Trophoblast cell (in vitro differentiated cells and primary cell): ENCODE results near the gene MLXIP.
A peak's percentile ranks its signal among the peaks of the same experiment; 100 is the strongest.

Source experiments
- DNase-seq, 2 donors: peaks; one replicate each; pipeline ENCODE4 v3.0.0-alpha.2; 2016
- H2AFZ ChIP-seq: 2 replicates; pipeline ENCODE4 v1.6.1; 2013; ENCODE audit warnings: low read length, moderate library complexity, mild to moderate bottlenecking; ENCODE audit not compliant: insufficient read depth, poor library complexity
- H2AK5ac ChIP-seq: 2 replicates; pipeline ENCODE4 v1.6.1; 2013; ENCODE audit warnings: mild to moderate bottlenecking, low read length
- H2BK120ac ChIP-seq: 2 replicates; pipeline ENCODE4 v1.6.1; 2013; ENCODE audit warnings: low read length, mild to moderate bottlenecking, moderate library complexity; ENCODE audit not compliant: insufficient read depth, poor library complexity
- H2BK12ac ChIP-seq: 2 replicates; pipeline ENCODE4 v1.6.1; 2013; ENCODE audit warnings: mild to moderate bottlenecking, low read length, moderate library complexity
- H2BK5ac ChIP-seq: 2 replicates; pipeline ENCODE4 v1.6.1; 2013; ENCODE audit warnings: low read length, low read depth, moderate library complexity, mild to moderate bottlenecking; ENCODE audit not compliant: poor library complexity
- H3K14ac ChIP-seq: 2 replicates; pipeline ENCODE4 v1.6.1; 2013; ENCODE audit warnings: mild to moderate bottlenecking, low read length
- H3K18ac ChIP-seq: 2 replicates; pipeline ENCODE4 v1.6.1; 2013; ENCODE audit warnings: mild to moderate bottlenecking, low read length
- H3K23ac ChIP-seq: 2 replicates; pipeline ENCODE4 v1.6.1; 2013; ENCODE audit warnings: low read length
- H3K27ac ChIP-seq: 2 replicates; pipeline ENCODE4 v1.5.1; 2013; ENCODE audit warnings: low read depth, mild to moderate bottlenecking, inconsistent platforms, low read length, moderate library complexity
- H3K27me3 ChIP-seq: 2 replicates; pipeline ENCODE4 v1.6.1; 2013; ENCODE audit warnings: inconsistent platforms, mild to moderate bottlenecking, low read length, moderate library complexity; ENCODE audit not compliant: insufficient read depth
- H3K36me3 ChIP-seq, 2 experiments: 1 replicate in 1 of 2; 2 replicates in 1 of 2; pipeline ENCODE4 v1.6.1; 2013; ENCODE audit warnings: low read length in 2 of 2, mild to moderate bottlenecking in 2 of 2, moderate library complexity in 1 of 2; ENCODE audit not compliant: insufficient read depth in 2 of 2, control insufficient read depth in 1 of 2
- H3K4ac ChIP-seq: 2 replicates; pipeline ENCODE4 v1.6.1; 2013; ENCODE audit warnings: low read depth, mild to moderate bottlenecking, low read length, moderate library complexity
- H3K4me1 ChIP-seq, 2 experiments: 1 replicate in 1 of 2; 2 replicates in 1 of 2; pipeline ENCODE4 v1.6.1; 2013; ENCODE audit warnings: low read length in 2 of 2, mild to moderate bottlenecking in 2 of 2, moderate library complexity in 1 of 2; ENCODE audit not compliant: insufficient read depth in 2 of 2, control insufficient read depth in 1 of 2
- H3K4me2 ChIP-seq: 2 replicates; pipeline ENCODE4 v1.6.1; 2013; ENCODE audit warnings: inconsistent platforms, mild to moderate bottlenecking, low read length, moderate library complexity
- H3K4me3 ChIP-seq: 2 replicates; pipeline ENCODE4 v1.5.1; 2013; ENCODE audit warnings: mild to moderate bottlenecking, low read depth, low read length, inconsistent platforms
- H3K79me1 ChIP-seq: one replicate; pipeline ENCODE4 v1.6.1; 2013; ENCODE audit warnings: low read length
- H3K79me2 ChIP-seq: 2 replicates; pipeline ENCODE4 v1.6.1; 2013; ENCODE audit warnings: low read length, mild to moderate bottlenecking; ENCODE audit not compliant: control insufficient read depth, insufficient read depth, poor library complexity
- H3K9ac ChIP-seq: 2 replicates; pipeline ENCODE4 v1.6.1; 2013; ENCODE audit warnings: mild to moderate bottlenecking, low read length
- H3K9me3 ChIP-seq: 2 replicates; pipeline ENCODE4 v1.6.1; 2013; ENCODE audit warnings: low read depth, mild to moderate bottlenecking, control low read depth, inconsistent platforms, low read length; ENCODE audit not compliant: insufficient read depth
- H4K12ac ChIP-seq: 2 replicates; pipeline ENCODE4 v1.6.1; 2013; ENCODE audit warnings: low read depth, mild to moderate bottlenecking, low read length, moderate library complexity
- H4K8ac ChIP-seq: 2 replicates; pipeline ENCODE4 v1.6.1; 2013; ENCODE audit warnings: low read depth, mild to moderate bottlenecking, low read length, moderate library complexity
- H4K91ac ChIP-seq: one replicate; pipeline ENCODE4 v1.6.1; 2013; ENCODE audit warnings: low read depth, mild to moderate bottlenecking, low read length, moderate library complexity
- WGBS: extraction: QIAGEN DNeasy Blood & Tissue Kit; methylation state at CpG from one replicate; pipeline ENCODE4 v1.1.7; 2013; ENCODE audit warnings: missing lambda C conversion rate; ENCODE audit not compliant: insufficient read length, insufficient coverage; ENCODE audit errors: extremely low coverage; 5-methylcytosine and 5-hydroxymethylcytosine counted together

MLXIP gene

DNA sequence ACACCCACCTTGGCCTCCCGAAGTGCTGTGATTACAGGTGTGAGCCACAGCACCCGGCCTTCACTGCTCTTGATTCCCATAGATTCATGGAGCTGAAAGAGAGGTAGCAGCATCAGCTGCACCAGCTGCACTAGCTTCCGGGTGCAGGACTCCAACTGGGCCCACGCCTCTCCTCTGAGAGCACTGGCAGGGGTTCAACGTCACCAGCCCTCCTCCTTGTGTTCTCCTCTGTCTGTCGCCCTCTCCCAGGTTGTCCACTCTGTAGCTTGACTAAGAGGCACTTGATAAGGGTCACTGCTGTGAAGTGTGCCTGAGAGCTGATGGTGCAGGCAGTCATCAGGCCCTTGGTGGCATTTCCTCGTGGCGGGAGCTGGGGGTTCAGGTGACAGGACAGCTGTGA, 28.3 kb downstream of the MLXIP start:
- no peak overlapping the region for H2BK5ac ChIP-seq
- no peak overlapping the region for H4K12ac ChIP-seq
- H2AK5ac ChIP-seq = no peak overlapping the region
- no peaks in the 10 kb centered on the region for H3K36me3 ChIP-seq
- no peak overlapping the region for H3K27ac ChIP-seq
- H4K8ac ChIP-seq = no peak overlapping the region
- no peak overlapping the region for H2AFZ ChIP-seq
- no peak overlapping the region for H3K4me2 ChIP-seq
- no peaks in the 10 kb centered on the region for H3K9me3 ChIP-seq
- H3K18ac ChIP-seq = no peak overlapping the region
- no peaks in the 10 kb centered on the region for H3K79me2 ChIP-seq
- no peak overlapping the region for H3K4ac ChIP-seq
- H3K9ac ChIP-seq = no peak overlapping the region
- no peak overlapping the region for H2BK120ac ChIP-seq
- no peaks in the 10 kb centered on the region for H3K27me3 ChIP-seq
- H2BK12ac ChIP-seq = no peak overlapping the region
- no peaks in the 10 kb centered on the region for H3K4me1 ChIP-seq
- H4K91ac ChIP-seq = no peak overlapping the region
- DNase-seq = no peak
- H3K79me1 ChIP-seq = no peaks in the 10 kb centered on the region
- H3K14ac ChIP-seq = no peak overlapping the region
- H3K4me3 ChIP-seq = peak overlapping the region; percentile 10
- no CpG with 5 or more reads among the region's 8 CpGs for WGBS
- H3K23ac ChIP-seq = no peak overlapping the region

DNA sequence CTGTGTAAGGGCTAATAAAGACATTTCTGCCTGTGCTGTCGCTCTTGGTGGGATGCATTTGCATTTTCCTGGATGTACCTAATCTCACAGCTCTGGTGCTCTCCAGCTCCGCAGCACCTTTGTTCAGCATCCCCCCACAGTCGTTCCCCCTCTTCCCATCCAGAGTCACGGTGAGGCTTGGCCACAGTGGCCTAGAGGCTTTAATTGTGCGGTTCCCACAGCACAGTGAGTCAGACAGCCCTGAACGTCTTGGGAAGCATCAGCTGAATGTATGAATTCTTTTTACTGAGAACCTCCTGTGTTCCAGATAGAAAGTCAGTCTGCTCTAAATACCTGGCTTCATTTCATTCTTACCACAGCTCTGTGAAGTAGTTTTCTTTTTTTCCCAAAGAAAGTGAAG, 28.7 kb downstream of the MLXIP start:
- H4K12ac ChIP-seq = no peak overlapping the region
- no peak overlapping the region for H3K9ac ChIP-seq
- no peaks in the 10 kb centered on the region for H3K27me3 ChIP-seq
- WGBS = no CpG with 5 or more reads among the region's 6 CpGs
- no peaks in the 10 kb centered on the region for H3K9me3 ChIP-seq
- no peak overlapping the region for H3K27ac ChIP-seq
- no peaks in the 10 kb centered on the region for H3K79me1 ChIP-seq
- H3K4me3 ChIP-seq = peak overlapping the region; percentile 10
- H3K4me1 ChIP-seq = no peaks in the 10 kb centered on the region
- DNase-seq = no peak
- H3K14ac ChIP-seq = no peak overlapping the region
- no peak overlapping the region for H3K23ac ChIP-seq
- H4K8ac ChIP-seq = no peak overlapping the region
- no peak overlapping the region for H2AK5ac ChIP-seq
- no peak overlapping the region for H2BK12ac ChIP-seq
- H3K36me3 ChIP-seq = no peaks in the 10 kb centered on the region
- H4K91ac ChIP-seq = no peak overlapping the region
- H2AFZ ChIP-seq = no peak overlapping the region
- H3K18ac ChIP-seq = no peak overlapping the region
- no peak overlapping the region for H3K4ac ChIP-seq
- H2BK120ac ChIP-seq = no peak overlapping the region
- no peak overlapping the region for H3K4me2 ChIP-seq
- no peak overlapping the region for H2BK5ac ChIP-seq
- no peaks in the 10 kb centered on the region for H3K79me2 ChIP-seq

DNA sequence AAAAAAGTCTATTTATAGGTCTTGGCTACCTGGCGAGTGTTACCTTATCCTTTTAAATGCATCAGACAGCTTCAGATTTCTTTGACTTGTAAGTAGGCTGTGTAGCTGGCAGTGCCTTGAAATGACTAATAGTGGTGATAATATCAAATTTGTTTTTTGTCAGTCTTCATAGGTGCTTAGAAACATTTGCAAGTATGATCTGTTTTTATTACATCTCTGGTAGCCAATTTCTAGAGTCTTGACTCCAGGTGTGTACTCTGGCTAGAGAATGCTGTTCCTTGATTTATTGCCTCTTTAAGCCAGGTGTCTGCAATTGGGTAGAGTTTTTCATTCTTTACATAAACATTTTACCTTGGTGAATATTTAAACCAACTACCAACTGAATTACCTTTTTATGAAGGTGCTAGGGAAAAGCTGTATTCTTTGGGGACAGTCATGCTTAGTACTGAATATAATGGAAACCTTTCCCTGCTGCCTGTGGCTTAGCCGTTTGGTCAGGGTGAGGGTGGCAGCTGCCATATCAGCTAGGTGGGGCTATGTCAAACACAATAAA, 32.6 kb downstream of the MLXIP start:
- Histone ChIP-seq H3K9me3 (no peaks in the 10 kb centered on the region), H3K4me3 (no peak overlapping the region)

DNA sequence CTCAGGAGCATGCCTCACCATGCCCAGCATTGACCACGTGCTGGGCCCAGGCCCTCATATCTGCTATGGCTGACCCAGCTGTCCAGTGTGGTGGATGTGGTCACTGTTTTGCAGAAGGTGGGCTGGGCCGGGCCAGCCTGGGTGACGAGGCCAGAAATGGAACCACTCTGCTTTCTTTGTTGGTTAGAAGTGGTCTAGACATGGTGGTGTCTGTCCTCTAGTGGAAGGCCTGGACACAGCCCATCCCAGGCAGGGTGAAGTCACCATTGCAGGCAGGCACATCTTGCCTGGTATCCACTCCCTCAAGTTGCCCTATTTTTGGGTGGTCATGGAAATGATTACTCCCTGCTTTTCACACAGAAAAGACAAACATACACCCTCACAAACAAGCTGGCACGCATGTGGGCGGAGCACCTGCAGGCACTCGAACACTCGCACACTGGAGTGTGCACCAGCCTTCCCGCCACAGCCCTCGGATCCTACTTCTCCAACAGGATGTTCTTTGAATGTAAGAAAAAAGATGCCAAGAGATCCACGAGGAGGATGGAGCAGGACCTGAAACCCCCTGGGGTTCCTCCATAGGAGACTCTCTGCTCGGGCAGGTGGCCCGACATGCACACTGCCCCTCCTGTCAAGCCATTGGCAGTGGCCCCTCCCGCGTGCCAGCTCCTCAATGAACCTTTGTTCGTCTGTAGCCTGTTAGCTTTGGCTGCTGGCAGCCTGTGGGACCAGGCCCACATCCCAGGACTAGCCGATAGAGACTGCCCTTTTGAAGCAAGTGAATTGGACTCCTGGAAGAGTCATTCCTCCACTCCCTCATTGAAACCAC, 38.4 kb downstream of the MLXIP start:
- Histone ChIP-seq H3K4me1 (peaks cover 5 to 10% of the 10 kb centered on the region in 2 experiments), H2AFZ (no peak overlapping the region), H2BK120ac (no peak overlapping the region), H2BK5ac (no peak overlapping the region), H4K8ac (no peak overlapping the region), H3K14ac (no peak overlapping the region), H4K91ac (no peak overlapping the region), H3K4me2 (no peak overlapping the region), H4K12ac (no peak overlapping the region), H3K4ac (no peak overlapping the region), H3K23ac (no peak overlapping the region), H3K27ac (no peak overlapping the region), H3K4me3 (no peak overlapping the region), H3K36me3 (peaks cover 0 to 2% of the 10 kb centered on the region in 2 experiments), H2BK12ac (no peak overlapping the region), H3K79me2 (no peaks in the 10 kb centered on the region), H3K79me1 (peaks cover 2% of the 10 kb centered on the region), H3K9ac (no peak overlapping the region), H3K27me3 (no peaks in the 10 kb centered on the region), H2AK5ac (no peak overlapping the region), H3K18ac (no peak overlapping the region), H3K9me3 (no peaks in the 10 kb centered on the region)
- WGBS = no CpG with 5 or more reads among the region's 16 CpGs
- DNase-seq = no peak

More for the DNA sequence above, 32.6 kb downstream of the MLXIP start:
- DNase-seq = peak in 1 of 2 donors; percentile 75
- Histone ChIP-seq H2AK5ac (no peak overlapping the region), H2AFZ (no peak overlapping the region), H3K27me3 (no peaks in the 10 kb centered on the region), H4K91ac (no peak overlapping the region), H3K4ac (no peak overlapping the region), H3K4me1 (peaks cover 5 to 8% of the 10 kb centered on the region in 2 experiments), H3K79me1 (peaks cover 2% of the 10 kb centered on the region), H3K9ac (no peak overlapping the region), H3K27ac (no peak overlapping the region), H2BK12ac (no peak overlapping the region), H3K14ac (no peak overlapping the region), H3K79me2 (no peaks in the 10 kb centered on the region), H2BK5ac (no peak overlapping the region), H4K12ac (no peak overlapping the region), H2BK120ac (no peak overlapping the region), H4K8ac (no peak overlapping the region), H3K23ac (no peak overlapping the region), H3K4me2 (no peak overlapping the region), H3K18ac (no peak overlapping the region), H3K36me3 (no peaks in the 10 kb centered on the region)
- no CpG with 5 or more reads among the region's 2 CpGs for WGBS
